ENCODE results near the gene PCBP1.
"Not testable (repeated sequence)": the region's sequence is repeated elsewhere in the genome, so short reads cannot be mapped to it uniquely, and the experiment has no call there.

The PCBP1 gene

GRCh38 chr2:70122470-70122869 is 35.2 kb downstream of the PCBP1 start:
- TF ChIP-seq CTCF (conservative IDR thresholded peaks at IDR 0.05; ENCODE audit: low read depth, low read length) = no peak
- DNase-seq (ENCODE audit: low read depth) = no peak

GRCh38 chr2:70123051-70123828 is 36.0 kb downstream of the PCBP1 start:
- no peak overlapping the region for H3K4me3 ChIP-seq (ENCODE audit: low read length)
- no peak for TF ChIP-seq CTCF (conservative IDR thresholded peaks at IDR 0.05; ENCODE audit: low read depth, low read length)
- DNase-seq (ENCODE audit: low read depth) = no peak

More at GRCh38 chr2:70122470-70122869, 35.2 kb downstream of the PCBP1 start:
- no peak overlapping the region for H3K4me3 ChIP-seq (ENCODE audit: low read length)

GRCh38 chr2:70123829-70124116 is 36.5 kb downstream of the PCBP1 start:
- no peak for TF ChIP-seq CTCF (conservative IDR thresholded peaks at IDR 0.05; ENCODE audit: low read depth, low read length)
- no peak for DNase-seq (ENCODE audit: low read depth)
- H3K4me3 ChIP-seq (ENCODE audit: low read length) = peak overlapping the region; percentile 55

GRCh38 chr2:70124983-70125480 is 37.8 kb downstream of the PCBP1 start:
- peak overlapping the region; percentile 41 for H3K4me3 ChIP-seq (ENCODE audit: low read length)
- no peak for TF ChIP-seq CTCF (conservative IDR thresholded peaks at IDR 0.05; ENCODE audit: low read depth, low read length)
- no peak for DNase-seq (ENCODE audit: low read depth)

GRCh38 chr2:70125498-70125898 is 38.2 kb downstream of the PCBP1 start:
- no peak for DNase-seq (ENCODE audit: low read depth)
- H3K4me3 ChIP-seq (ENCODE audit: low read length) = peak overlapping the region; percentile 41
- TF ChIP-seq CTCF (conservative IDR thresholded peaks at IDR 0.05; ENCODE audit: low read depth, low read length) = no peak

- DNase-seq (ENCODE audit: low read depth) = no peak
- H3K4me3 ChIP-seq (ENCODE audit: low read length) = no peak overlapping the region
- no peak for TF ChIP-seq CTCF (conservative IDR thresholded peaks at IDR 0.05; ENCODE audit: low read depth, low read length)
Measured at GRCh38 chr2:70126413-70126812, 39.1 kb downstream of the PCBP1 start.

GRCh38 chr2:70128005-70128404 is 40.7 kb downstream of the PCBP1 start:
- no peak for TF ChIP-seq CTCF (conservative IDR thresholded peaks at IDR 0.05; ENCODE audit: low read depth, low read length)
- no peak overlapping the region for H3K4me3 ChIP-seq (ENCODE audit: low read length)
- no peak for DNase-seq (ENCODE audit: low read depth)

- DNase-seq (ENCODE audit: low read depth); H3K4me3 ChIP-seq (ENCODE audit: low read length): not testable (repeated sequence)
Measured at GRCh38 chr2:70131344-70132143, 44.3 kb downstream of the PCBP1 start.

Data from retinal pigment epithelial cell (primary cell).